Keratinocyte (primary cell): ENCODE results near the gene R3HDM1. TPM values are rescaled to one million over a fixed set of nuclear protein-coding genes. Genes with fewer than 3 reads are reported as not detected.
"Not testable (repeated sequence)": the region's sequence is repeated elsewhere in the genome, so short reads cannot be mapped to it uniquely, and the experiment has no call there.

Experiments
- DNase-seq: peaks from one replicate; pipeline ENCODE4 v3.0.0-alpha.2; 2011; ENCODE audit warnings: low read depth, missing footprints, low spot score
- FAIRE-seq: peaks from 2 replicates; lab custom pipeline; 2011; peaks lifted over from hg19 to GRCh38; lab: Jason Lieb, UNC
- H2AFZ ChIP-seq: 2 replicates; pipeline ENCODE4 v1.6.0; 2012; ENCODE audit warnings: low read length, control low read depth, inconsistent platforms; ENCODE audit not compliant: control insufficient read depth
- H3K27ac ChIP-seq: 2 replicates; pipeline ENCODE4 v1.5.1; 2011; ENCODE audit warnings: low read length; ENCODE audit not compliant: control insufficient read depth, insufficient read depth
- H3K27me3 ChIP-seq: 3 replicates; pipeline ENCODE4 v1.6.0; 2011; ENCODE audit warnings: low read length; ENCODE audit not compliant: control insufficient read depth, insufficient read depth; ENCODE audit errors: extremely low read depth
- H3K36me3 ChIP-seq, 2 experiments: 2 replicates in 1 of 2; 3 replicates in 1 of 2; pipeline ENCODE4 v1.5.1; 2011; ENCODE audit warnings: low read length in 2 of 2, mild to moderate bottlenecking in 1 of 2; ENCODE audit not compliant: control insufficient read depth in 2 of 2, insufficient read depth in 2 of 2; ENCODE audit errors: extremely low read depth in 1 of 2
- H3K4me1 ChIP-seq: 3 replicates; pipeline ENCODE4 v1.5.1; 2011; ENCODE audit warnings: low read length; ENCODE audit not compliant: control insufficient read depth, insufficient read depth; ENCODE audit errors: extremely low read depth
- H3K4me2 ChIP-seq: 3 replicates; pipeline ENCODE4 v1.6.0; 2011; ENCODE audit warnings: low read depth, low read length; ENCODE audit not compliant: control insufficient read depth, insufficient read depth; ENCODE audit errors: extremely low read depth
- H3K4me3 ChIP-seq, 3 experiments: fragments of 200-600 bp in 1 of 3; sonication (generic) in 1 of 3; 2 replicates in 2 of 3; 3 replicates in 1 of 3; pipeline ENCODE4 v1.5.1; 2011 to 2016; ENCODE audit warnings: low read length in 3 of 3, mild to moderate bottlenecking in 3 of 3, control low read depth in 2 of 3, inconsistent platforms in 1 of 3, low read depth in 1 of 3, mixed read lengths in 1 of 3, mixed run types in 1 of 3, moderate library complexity in 1 of 3; ENCODE audit not compliant: control insufficient read depth in 2 of 3, insufficient read depth in 2 of 3; ENCODE audit errors: extremely low read depth in 1 of 3
- H3K79me2 ChIP-seq: 2 replicates; pipeline ENCODE4 v1.6.0; 2012; ENCODE audit warnings: low read length; ENCODE audit not compliant: control insufficient read depth, insufficient read depth
- H3K9ac ChIP-seq: 3 replicates; pipeline ENCODE4 v1.6.0; 2011; ENCODE audit warnings: low read length; ENCODE audit not compliant: control insufficient read depth, insufficient read depth; ENCODE audit errors: extremely low read depth
- H3K9me1 ChIP-seq: 3 replicates; pipeline ENCODE4 v1.6.0; 2011; ENCODE audit warnings: low read length; ENCODE audit not compliant: control insufficient read depth, insufficient read depth; ENCODE audit errors: extremely low read depth
- H3K9me3 ChIP-seq: 2 replicates; pipeline ENCODE4 v1.5.1; 2012; ENCODE audit warnings: low read depth, low read length; ENCODE audit not compliant: control insufficient read depth
- H4K20me1 ChIP-seq: 3 replicates; pipeline ENCODE4 v1.6.0; 2011; ENCODE audit warnings: low read length; ENCODE audit not compliant: control insufficient read depth, insufficient read depth; ENCODE audit errors: extremely low read depth
- CTCF ChIP-seq, 3 experiments: IDR thresholded peaks in 1 of 3; conservative IDR thresholded peaks in 1 of 3; optimal IDR thresholded peaks in 1 of 3; 2 replicates in 2 of 3; 3 replicates in 1 of 3; pipeline versions ENCODE3 to v1.5.1; 2011; ENCODE audit warnings: low read length in 3 of 3, mild to moderate bottlenecking in 3 of 3, moderate library complexity in 2 of 3, control low read depth in 1 of 3, inconsistent platforms in 1 of 3; ENCODE audit not compliant: insufficient read depth in 2 of 3; ENCODE audit errors: extremely low read depth in 1 of 3
- EZH2 ChIP-seq: IDR thresholded peaks from one replicate; pipeline ENCODE4 v1.6.1; 2012; ENCODE audit warnings: inconsistent platforms, mild to moderate bottlenecking, low read length, moderate library complexity
- dilution Hi-C: fragments of 300-500 bp; cut with MboI; formaldehyde crosslinking; loops from one replicate; pipeline ENCODE4 v1.7.0; 2020; ENCODE audit warnings: low sequenced_read_pairs; ENCODE audit not compliant: extremely low pct_ligation_motif_present
- polyA plus RNA-seq, 5 experiments: library from polyadenylated mRNA; depleted of rRNA in 3 of 5; stranded (reverse) in 3 of 5; stranded (forward) in 1 of 5; unstranded in 1 of 5; fragments of >200 nt; gene quantifications; 1 replicate in 1 of 5; 2 replicates in 3 of 5; 3 replicates in 1 of 5; pipeline versions ENCODE4 v1.2.1 to v1.2.3, GENCODE V29; 2011 to 2012; ENCODE audit warnings: missing spikeins in 2 of 5, low read depth in 1 of 5, low replicate concordance in 1 of 5

Gene R3HDM1
- polyA plus RNA-seq, 1 donor (not counting 4 experiments of a cell fraction or from before 2014, with no cell fraction given) = 41.0 TPM

GRCh38 chr2:135620198-135620597 lies 88.9 kb downstream of the R3HDM1 start:
- no peaks in the 10 kb centered on the region for H3K9me1 ChIP-seq
- no peak for FAIRE-seq
- H3K27ac ChIP-seq = no peak overlapping the region
- H4K20me1 ChIP-seq = no peaks in the 10 kb centered on the region
- no peak overlapping the region for H3K4me3 ChIP-seq
- no peak overlapping the region for H2AFZ ChIP-seq
- no peaks in the 10 kb centered on the region for H3K79me2 ChIP-seq
- no peaks in the 10 kb centered on the region for H3K27me3 ChIP-seq
- TF ChIP-seq CTCF (optimal IDR thresholded peaks at IDR 0.05 in 1 of 3, IDR thresholded peaks at IDR 0.05 in 1 of 3, conservative IDR thresholded peaks at IDR 0.05 in 1 of 3; ENCODE audit: extremely low read depth in 1 of 3, insufficient read depth in 2 of 3, low read length in 3 of 3) = no peak
- H3K36me3 ChIP-seq = peaks cover 0 to 6% of the 10 kb centered on the region in 2 experiments
- H3K9ac ChIP-seq = no peak overlapping the region
- dilution Hi-C loops = no loop called here
- H3K4me2 ChIP-seq = no peak overlapping the region
- no peak for DNase-seq
- no peaks in the 10 kb centered on the region for H3K4me1 ChIP-seq
- no peaks in the 10 kb centered on the region for H3K9me3 ChIP-seq

- no peak for DNase-seq
- no peaks in the 10 kb centered on the region for H3K79me2 ChIP-seq
- dilution Hi-C loops = no loop called here
- H3K9me1 ChIP-seq = no peaks in the 10 kb centered on the region
- no peak for TF ChIP-seq CTCF (optimal IDR thresholded peaks at IDR 0.05 in 1 of 3, IDR thresholded peaks at IDR 0.05 in 1 of 3, conservative IDR thresholded peaks at IDR 0.05 in 1 of 3; ENCODE audit: extremely low read depth in 1 of 3, insufficient read depth in 2 of 3, low read length in 3 of 3)
- no peak for TF ChIP-seq EZH2
- H3K4me1 ChIP-seq = no peaks in the 10 kb centered on the region
- H3K27ac ChIP-seq = no peak overlapping the region
- no peak overlapping the region for H2AFZ ChIP-seq
- peaks cover 1 to 8% of the 10 kb centered on the region in 2 experiments for H3K36me3 ChIP-seq
- H3K4me3 ChIP-seq = no peak overlapping the region
- H3K27me3 ChIP-seq = no peaks in the 10 kb centered on the region
- no peak for FAIRE-seq
- H3K4me2 ChIP-seq = no peak overlapping the region
- no peaks in the 10 kb centered on the region for H3K9me3 ChIP-seq
- H4K20me1 ChIP-seq = no peaks in the 10 kb centered on the region
- H3K9ac ChIP-seq = no peak overlapping the region
These were observed 98.2 kb downstream of the R3HDM1 start for GRCh38 chr2:135629520-135629919.

- H3K79me2 ChIP-seq, FAIRE-seq, H4K20me1 ChIP-seq, H3K27ac ChIP-seq, H3K4me3 ChIP-seq, H3K9me3 ChIP-seq, H3K9me1 ChIP-seq, H3K4me1 ChIP-seq, H3K27me3 ChIP-seq, H3K9ac ChIP-seq, dilution Hi-C loops, H3K36me3 ChIP-seq, H3K4me2 ChIP-seq, H2AFZ ChIP-seq, DNase-seq: not testable (repeated sequence)
These were observed 98.8 kb downstream of the R3HDM1 start for GRCh38 chr2:135630034-135630433.
